GM23338 (cell line): ENCODE measurements around the gene UTP4. TPM values are rescaled to one million over a fixed set of nuclear protein-coding genes. Genes with fewer than 3 reads are reported as not detected.
A peak's percentile ranks its signal among the peaks of the same experiment; 100 is the strongest.

Experiments used
- ATAC-seq: fragments of 200-7000 bp; cut with Tn5 transposase; 3 replicates; pipeline ENCODE4 v1.9.1; 2020
- DNase-seq: peaks from one replicate; pipeline ENCODE4 v3.0.0-alpha.2; 2015; ENCODE audit warnings: low spot score
- H2AFZ ChIP-seq: fragments of 200-600 bp; sonication (generic); 2 replicates; pipeline ENCODE4 v1.8.0; 2016; ENCODE audit warnings: antibody characterized with exemption, mild to moderate bottlenecking, moderate library complexity
- H3F3A ChIP-seq: fragments of 200-600 bp; sonication (generic); replicated peaks from 2 replicates; pipeline ENCODE4 v1.8.0; 2017; ENCODE audit warnings: antibody characterized with exemption, mixed run types, low read depth
- H3K27ac ChIP-seq: fragments of 200-600 bp; sonication (generic); 2 replicates; pipeline ENCODE4 v1.6.1; 2016; ENCODE audit warnings: low read depth
- H3K27me3 ChIP-seq: fragments of 200-600 bp; sonication (generic); 2 replicates; pipeline ENCODE4 v1.8.0; 2016; ENCODE audit warnings: mild to moderate bottlenecking, mixed run types, moderate library complexity; ENCODE audit not compliant: insufficient read depth
- H3K36me3 ChIP-seq: fragments of 200-600 bp; sonication (generic); 2 replicates; pipeline ENCODE4 v1.8.0; 2016; ENCODE audit warnings: mild to moderate bottlenecking; ENCODE audit not compliant: insufficient read depth
- H3K4me1 ChIP-seq: fragments of 200-600 bp; sonication (generic); 2 replicates; pipeline ENCODE4 v1.8.0; 2016; ENCODE audit warnings: mild to moderate bottlenecking, moderate library complexity; ENCODE audit not compliant: insufficient read depth
- H3K4me2 ChIP-seq: fragments of 200-600 bp; sonication (generic); 2 replicates; pipeline ENCODE4 v1.7.1; 2017; ENCODE audit warnings: mixed run types
- H3K4me3 ChIP-seq: fragments of 200-600 bp; sonication (generic); 2 replicates; pipeline ENCODE4 v1.6.1; 2016; ENCODE audit warnings: mixed run types
- H3K79me2 ChIP-seq: fragments of 200-600 bp; sonication (generic); replicated peaks from 2 replicates; pipeline ENCODE4 v1.8.0; 2017; ENCODE audit warnings: mild to moderate bottlenecking; ENCODE audit not compliant: insufficient read depth
- H3K9me2 ChIP-seq: fragments of 200-600 bp; sonication (generic); 2 replicates; pipeline ENCODE4 v1.8.0; 2017; ENCODE audit not compliant: insufficient read depth
- H4K20me1 ChIP-seq: fragments of 200-600 bp; sonication (generic); replicated peaks from 2 replicates; pipeline ENCODE4 v1.8.0; 2017; ENCODE audit warnings: mild to moderate bottlenecking; ENCODE audit not compliant: insufficient read depth
- H3K27ac Mint-ChIP-seq: 2 replicates; pipeline ENCODE4 v1.8.0; 2020; ENCODE audit warnings: inconsistent platforms, mild to moderate bottlenecking, moderate library complexity, mixed read lengths
- H3K27me3 Mint-ChIP-seq: 3 replicates; pipeline ENCODE4 v1.8.0; 2022; ENCODE audit warnings: low read depth, mild to moderate bottlenecking, moderate library complexity, mixed read lengths, inconsistent platforms; ENCODE audit not compliant: insufficient read depth, poor library complexity
- H3K36me3 Mint-ChIP-seq: 3 replicates; pipeline ENCODE4 v1.8.0; 2021; ENCODE audit warnings: low read depth, mild to moderate bottlenecking, inconsistent platforms, moderate library complexity, mixed read lengths
- H3K4me1 Mint-ChIP-seq: 3 replicates; pipeline ENCODE4 v1.8.0; 2020; ENCODE audit warnings: mild to moderate bottlenecking, inconsistent platforms, mixed read lengths
- H3K4me3 Mint-ChIP-seq: 3 replicates; pipeline ENCODE4 v1.8.0; 2021; ENCODE audit warnings: moderate library complexity, mild to moderate bottlenecking, inconsistent platforms, mixed read lengths
- H3K9me3 Mint-ChIP-seq: 3 replicates; pipeline ENCODE4 v1.8.0; 2020; ENCODE audit warnings: moderate library complexity, mild to moderate bottlenecking, inconsistent platforms, mixed read lengths
- ETS1 ChIP-seq: IDR thresholded peaks from 2 replicates; pipeline ENCODE4 v1.6.1; 2016; ENCODE audit warnings: antibody characterized with exemption
- EZH2phosphoT487 ChIP-seq: fragments of 200-600 bp; sonication (generic); IDR thresholded peaks from one replicate; pipeline ENCODE4 v1.8.1; 2018; ENCODE audit warnings: antibody characterized with exemption; ENCODE audit not compliant: unreplicated experiment
- POLR2AphosphoS5 ChIP-seq: IDR thresholded peaks from 2 replicates; pipeline ENCODE4 v1.6.1; 2016; ENCODE audit warnings: antibody characterized with exemption, low read depth
- ZNF114 ChIP-seq: fragments of 250-450 bp; sonication (Bioruptor Pico); IDR thresholded peaks from 2 replicates; pipeline ENCODE4 v1.5.0; 2020; ENCODE audit warnings: mild to moderate bottlenecking, moderate library complexity
- ZNF331 ChIP-seq: fragments of 250-450 bp; sonication (Bioruptor Pico); IDR thresholded peaks from 2 replicates; pipeline ENCODE4 v1.5.0; 2020; ENCODE audit warnings: low read depth, mild to moderate bottlenecking, moderate library complexity
- polyA plus RNA-seq: library from polyadenylated mRNA; unstranded; fragments of >200 nt; fragmentation: Nextera tagmentation; extraction: Ambion mirVana; gene quantifications from 2 replicates; pipeline ENCODE4 v1.2.1, GENCODE V29; 2016
- total RNA-seq: library from RNA; depleted of rRNA; stranded (reverse); fragments of >200 nt; shearing (Covaris generic); gene quantifications from 2 replicates; pipeline ENCODE4 v1.2.3, GENCODE V29; 2014
- TF ChIP-seq, protein P1 (sequence below), 2 experiments: fragments of 200-600 bp in 1 of 2; sonication (generic) in 1 of 2; conservative IDR thresholded peaks; 2 replicates each; pipeline versions ENCODE4 v1.5.1 to v1.6.1; 2016 to 2017; ENCODE audit warnings: antibody characterized with exemption in 2 of 2, low read depth in 2 of 2, mild to moderate bottlenecking in 2 of 2, moderate library complexity in 1 of 2

Gene UTP4
- total and polyA plus RNA-seq, 2 experiments from 2014 or later, result 63.2 to 66.6 TPM

- Histone ChIP-seq H3K79me2 (peaks cover 43% of the 10 kb centered on the region), H3K27ac (peak overlapping the region; percentile 83; the same call in 1 of the 2 replicates), H3K4me2 (peak overlapping the region; percentile 99), H3F3A (peaks cover 39% of the 10 kb centered on the region), H3K4me3 (peak overlapping the region; percentile 95), H3K9me2 (no peaks in the 10 kb centered on the region), H3K4me1 (peaks cover 34% of the 10 kb centered on the region), H2AFZ (0 out of 2 replicates have a peak overlapping the region, but pooled peaks have one; percentile 80), H4K20me1 (no peaks in the 10 kb centered on the region; the same call in 1 of the 2 replicates), H3K36me3 (peaks cover 25% of the 10 kb centered on the region), H3K27me3 (no peaks in the 10 kb centered on the region)
- H3K4me3 Mint-ChIP-seq, result peak overlapping the region; percentile 94
- peak overlapping the region; percentile 90 for H3K27ac Mint-ChIP-seq
- H3K9me3 Mint-ChIP-seq, result no peaks in the 10 kb centered on the region
- H3K36me3 Mint-ChIP-seq, result peaks cover 43% of the 10 kb centered on the region
- TF ChIP-seq, protein P1, sequence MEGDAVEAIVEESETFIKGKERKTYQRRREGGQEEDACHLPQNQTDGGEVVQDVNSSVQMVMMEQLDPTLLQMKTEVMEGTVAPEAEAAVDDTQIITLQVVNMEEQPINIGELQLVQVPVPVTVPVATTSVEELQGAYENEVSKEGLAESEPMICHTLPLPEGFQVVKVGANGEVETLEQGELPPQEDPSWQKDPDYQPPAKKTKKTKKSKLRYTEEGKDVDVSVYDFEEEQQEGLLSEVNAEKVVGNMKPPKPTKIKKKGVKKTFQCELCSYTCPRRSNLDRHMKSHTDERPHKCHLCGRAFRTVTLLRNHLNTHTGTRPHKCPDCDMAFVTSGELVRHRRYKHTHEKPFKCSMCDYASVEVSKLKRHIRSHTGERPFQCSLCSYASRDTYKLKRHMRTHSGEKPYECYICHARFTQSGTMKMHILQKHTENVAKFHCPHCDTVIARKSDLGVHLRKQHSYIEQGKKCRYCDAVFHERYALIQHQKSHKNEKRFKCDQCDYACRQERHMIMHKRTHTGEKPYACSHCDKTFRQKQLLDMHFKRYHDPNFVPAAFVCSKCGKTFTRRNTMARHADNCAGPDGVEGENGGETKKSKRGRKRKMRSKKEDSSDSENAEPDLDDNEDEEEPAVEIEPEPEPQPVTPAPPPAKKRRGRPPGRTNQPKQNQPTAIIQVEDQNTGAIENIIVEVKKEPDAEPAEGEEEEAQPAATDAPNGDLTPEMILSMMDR (conservative IDR thresholded peaks at IDR 0.05; ENCODE audit: low read depth in 2 of 2), result peak in 1 of 2 experiments; percentile 37; a peak in 2 of 4 replicates
- TF ChIP-seq POLR2AphosphoS5 (no peak; the same call in 1 of the 2 replicates), EZH2phosphoT487 (no peak)
- ATAC-seq (peak; percentile 45), DNase-seq (peak; percentile 60)
- H3K4me1 Mint-ChIP-seq, result peaks cover 46% of the 10 kb centered on the region
- peaks cover 32% of the 10 kb centered on the region for H3K27me3 Mint-ChIP-seq
Observed at GRCh38 chr16:69107316-69107962, 25.0 kb upstream of the UTP4 start.

DNA sequence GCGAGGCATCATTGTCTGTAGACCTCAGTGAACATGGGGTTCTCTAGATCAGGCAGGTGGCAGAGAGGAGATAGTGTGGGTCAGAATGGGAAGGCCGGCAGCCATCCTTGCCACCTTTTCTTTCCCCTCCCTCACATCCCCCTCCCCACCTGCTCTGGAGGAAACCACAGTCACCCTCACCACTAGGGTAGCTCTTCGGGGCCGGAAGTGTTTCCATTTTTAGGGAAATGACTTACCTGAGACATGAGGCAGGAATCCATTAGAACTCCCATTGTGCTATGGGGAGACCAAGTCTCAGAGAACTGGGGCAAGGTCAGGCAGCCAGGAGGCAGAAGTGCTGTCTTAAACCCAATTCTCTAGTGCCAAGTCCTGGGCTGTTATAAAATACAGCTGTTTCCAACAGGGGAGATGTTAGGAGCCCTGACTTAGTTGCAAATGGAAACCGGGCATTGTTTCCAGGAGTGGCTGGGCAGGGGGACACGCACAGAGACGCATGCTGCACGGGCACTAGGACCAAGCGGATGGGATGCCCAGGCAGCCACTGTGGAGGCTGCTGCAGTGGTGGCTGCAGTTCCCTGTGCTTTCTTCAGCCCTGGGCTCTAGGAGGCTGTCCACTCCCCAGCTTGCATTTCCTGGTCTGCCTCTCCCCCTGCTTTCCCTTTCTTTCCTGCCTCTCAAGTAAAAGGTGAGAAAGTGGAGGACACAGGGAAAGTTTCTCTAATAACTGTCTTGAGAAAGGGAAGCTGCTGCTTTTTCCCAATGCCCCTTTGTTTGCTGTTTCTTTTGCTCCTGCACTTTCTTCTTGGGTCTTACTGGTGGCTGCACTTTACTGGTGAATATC lies 24.2 kb upstream of the UTP4 start:
- H3K36me3 Mint-ChIP-seq, result peaks cover 51% of the 10 kb centered on the region
- 0 out of 2 replicates have a peak overlapping the region, but pooled peaks have one; percentile 80 for H2AFZ ChIP-seq
- H3K79me2 ChIP-seq, result peaks cover 46% of the 10 kb centered on the region
- no peaks in the 10 kb centered on the region for H3K27me3 ChIP-seq
- peak overlapping the region; percentile 95 for H3K4me3 ChIP-seq
- ATAC-seq (peak; percentile 16), DNase-seq (peak; percentile 75)
- H3K27ac Mint-ChIP-seq, result peak overlapping the region; percentile 84
- no peaks in the 10 kb centered on the region for H3K9me3 Mint-ChIP-seq
- H3F3A ChIP-seq, result peaks cover 45% of the 10 kb centered on the region; the same call in 1 of the 2 replicates
- H3K27me3 Mint-ChIP-seq, result peaks cover 32% of the 10 kb centered on the region
- peaks cover 31% of the 10 kb centered on the region for H3K36me3 ChIP-seq
- peaks cover 43% of the 10 kb centered on the region for H3K4me1 Mint-ChIP-seq
- no peaks in the 10 kb centered on the region; the same call in 1 of the 2 replicates for H4K20me1 ChIP-seq
- H3K4me3 Mint-ChIP-seq, result peak overlapping the region; percentile 94
- peak overlapping the region; percentile 99 for H3K4me2 ChIP-seq
- no peaks in the 10 kb centered on the region for H3K9me2 ChIP-seq
- H3K27ac ChIP-seq, result peak overlapping the region; percentile 83
- peaks cover 32% of the 10 kb centered on the region for H3K4me1 ChIP-seq
- TF ChIP-seq, protein P1 (conservative IDR thresholded peaks at IDR 0.05; ENCODE audit: low read depth in 2 of 2), result 0 out of 4 replicates have a peak, but pooled peaks of 1 of the 2 experiments have one; percentile 5
- TF ChIP-seq ETS1 (no peak), ZNF331 (CRISPR knock-in tag) (no peak), ZNF114 (CRISPR knock-in tag) (no peak)
